Mucosa of rectum (tissue), 2 donors: ENCODE data around the gene USP51.
"Not testable (repeated sequence)": the region's sequence is repeated elsewhere in the genome, so short reads cannot be mapped to it uniquely, and the experiment has no call there.

Source experiments
- H3K27ac ChIP-seq, 2 donors: one replicate each; pipeline ENCODE4 v1.7.0; 2013; ENCODE audit warnings: inconsistent platforms in 2 of 2, low read depth in 2 of 2, low read length in 2 of 2
- H3K27me3 ChIP-seq, 2 donors: one replicate each; pipeline ENCODE4 v1.7.0; 2013; ENCODE audit warnings: low read length in 2 of 2; ENCODE audit not compliant: control insufficient read depth in 2 of 2, insufficient read depth in 2 of 2
- H3K36me3 ChIP-seq, 2 donors: one replicate each; pipeline ENCODE4 v1.7.0; 2013; ENCODE audit warnings: low read length in 2 of 2; ENCODE audit not compliant: control insufficient read depth in 2 of 2, insufficient read depth in 2 of 2
- H3K4me1 ChIP-seq, 2 donors: one replicate each; pipeline ENCODE4 v1.7.0; 2013; ENCODE audit warnings: low read length in 2 of 2, mild to moderate bottlenecking in 1 of 2; ENCODE audit not compliant: control insufficient read depth in 2 of 2, insufficient read depth in 2 of 2
- H3K4me3 ChIP-seq, 2 donors: one replicate each; pipeline ENCODE4 v1.7.0; 2013; ENCODE audit warnings: low read length in 2 of 2
- H3K9ac ChIP-seq, 2 donors: one replicate each; pipeline ENCODE4 v1.7.0; 2013; ENCODE audit warnings: low read length in 2 of 2, low read depth in 1 of 2, mild to moderate bottlenecking in 1 of 2
- H3K9me3 ChIP-seq, 2 donors: one replicate each; pipeline ENCODE4 v1.7.0; 2013; ENCODE audit warnings: low read length in 2 of 2; ENCODE audit not compliant: control insufficient read depth in 2 of 2
- donor health status: healthy.
- donor health status: Normal muscosa, but diverticular disease.

USP51 gene

DNA sequence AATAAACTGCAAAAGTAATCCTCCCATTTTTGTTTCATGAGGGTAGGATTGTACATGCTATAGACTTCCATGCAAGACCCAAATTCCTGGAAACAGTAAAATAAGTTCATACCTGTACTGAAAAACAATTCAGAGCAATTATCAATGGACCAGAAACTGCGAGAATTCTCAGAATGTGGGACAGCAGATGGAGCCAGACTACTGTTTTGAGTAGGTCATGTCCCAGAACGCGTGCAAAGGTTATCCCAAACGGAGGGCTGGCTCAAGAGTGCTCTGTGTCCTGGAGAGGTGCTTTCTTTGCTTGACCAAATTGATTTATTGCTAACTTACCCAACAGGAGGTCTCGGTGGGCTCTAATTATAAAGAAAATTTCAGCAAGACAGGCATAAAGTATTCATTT is 39.4 kb downstream of the USP51 start:
- Histone ChIP-seq H3K9ac (no peak overlapping the region), H3K27me3 (peaks cover 0 to 2% of the 10 kb centered on the region in 2 donors), H3K9me3 (no peaks in the 10 kb centered on the region), H3K4me3 (no peak overlapping the region), H3K27ac (no peak overlapping the region), H3K36me3 (no peaks in the 10 kb centered on the region), H3K4me1 (peaks cover 0 to 2% of the 10 kb centered on the region in 2 donors)

DNA sequence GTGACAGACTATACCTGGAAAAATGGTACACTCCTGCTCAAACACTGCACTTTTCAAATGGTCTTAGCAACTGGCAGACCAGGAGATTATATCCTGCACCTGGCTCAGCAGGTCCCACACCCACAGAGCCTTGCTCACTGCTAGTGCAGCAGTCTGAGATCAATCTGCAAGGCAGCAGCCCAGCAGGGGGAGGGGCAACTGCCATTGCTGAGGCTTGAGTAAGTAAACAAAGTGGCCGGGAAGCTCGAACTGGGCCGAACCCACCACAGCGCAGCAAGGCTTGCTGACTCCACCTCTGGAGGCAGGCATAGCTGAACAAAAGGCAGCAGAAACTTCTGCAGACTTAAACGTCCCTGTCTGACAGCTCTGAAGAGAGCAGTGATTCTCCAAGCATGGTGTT is 46.2 kb downstream of the USP51 start:
- not testable (repeated sequence) for H3K36me3 ChIP-seq, H3K27me3 ChIP-seq, H3K9ac ChIP-seq, H3K9me3 ChIP-seq, H3K4me3 ChIP-seq, H3K4me1 ChIP-seq, H3K27ac ChIP-seq
